Spleen (tissue), 3 donors: ENCODE measurements around the gene UBR7.

Experiments
- POLR2A ChIP-seq, 3 donors: fragments of 450-650 bp; IDR thresholded peaks; one replicate each; pipeline ENCODE4 v1.5.1; 2017; ENCODE audit warnings: antibody characterized with exemption in 3 of 3, mild to moderate bottlenecking in 1 of 3
- POLR2AphosphoS5 ChIP-seq, 3 donors: sonication (generic); formaldehyde crosslinking; IDR thresholded peaks; one replicate each; pipeline ENCODE4 v1.5.1; 2017; ENCODE audit warnings: antibody characterized with exemption in 3 of 3

GRCh38 chr14:93228550-93228949, 21.5 kb downstream of the UBR7 start:
- TF ChIP-seq POLR2A (IDR thresholded peaks at IDR 0.05) (no peak), POLR2AphosphoS5 (IDR thresholded peaks at IDR 0.05) (no peak)
